PC-3 (cell line): Measurements from ENCODE around the gene SHISAL2A. TPM values are rescaled to one million over a fixed set of nuclear protein-coding genes. Genes with fewer than 3 reads are reported as not detected.

ENCODE experiments used
- ATAC-seq: fragments of 200-7000 bp; cut with Tn5 transposase; 2 replicates; pipeline ENCODE4 v1.9.1; 2020; ENCODE audit warnings: mild to moderate bottlenecking, moderate library complexity
- BruUV-seq: library from RNA; stranded (reverse); fragments of 400-500 nt; replicated peaks from 2 replicates; lab custom pipeline; 2021; lab: Mats Ljungman, UMichigan
- CTCF ChIA-PET: fragments of 300-600 bp; sonication (Branson Sonifier 250); formaldehyde crosslinking; loops from one replicate; lab custom pipeline; 2022; ENCODE audit warnings: antibody characterized with exemption; lab: Charles Lee
- POLR2A ChIA-PET: fragments of 300-600 bp; sonication (Branson Sonifier 250); formaldehyde crosslinking; loops from one replicate; lab custom pipeline; 2022; ENCODE audit warnings: antibody characterized with exemption; ENCODE audit not compliant: unreplicated experiment; lab: Charles Lee
- DNase-seq: peaks from one replicate; pipeline ENCODE4 v3.0.0-alpha.2; 2015
- H2AFZ ChIP-seq: fragments of 300-600 bp; sonication (generic); 2 replicates; pipeline ENCODE4 v1.6.0; 2016; ENCODE audit warnings: antibody characterized with exemption, low read length
- H3F3A ChIP-seq: fragments of 300-600 bp; sonication (generic); one replicate; pipeline ENCODE4 v1.6.0; 2017; ENCODE audit warnings: antibody characterized with exemption, low read length, control low read depth, mild to moderate bottlenecking; ENCODE audit not compliant: unreplicated experiment
- H3K27ac ChIP-seq: fragments of 300-600 bp; sonication (generic); 2 replicates; pipeline ENCODE4 v1.5.1; 2016; ENCODE audit warnings: mild to moderate bottlenecking, low read length
- H3K27me3 ChIP-seq: fragments of 300-600 bp; sonication (generic); 2 replicates; pipeline ENCODE4 v1.6.1; 2016; ENCODE audit warnings: low read length, mixed read lengths
- H3K36me3 ChIP-seq: fragments of 300-600 bp; sonication (generic); 2 replicates; pipeline ENCODE4 v1.6.1; 2016; ENCODE audit warnings: low read depth, mixed run types, low read length, mixed read lengths
- H3K4me1 ChIP-seq: fragments of 300-600 bp; sonication (generic); 2 replicates; pipeline ENCODE4 v1.5.1; 2016; ENCODE audit warnings: low read length; ENCODE audit not compliant: insufficient read depth
- H3K4me2 ChIP-seq: fragments of 300-600 bp; sonication (generic); 2 replicates; pipeline ENCODE4 v1.6.0; 2016; ENCODE audit warnings: low read length
- H3K4me3 ChIP-seq: fragments of 300-600 bp; sonication (generic); 2 replicates; pipeline ENCODE4 v1.5.1; 2016; ENCODE audit warnings: mild to moderate bottlenecking, low read length, mixed read lengths
- H3K79me2 ChIP-seq: fragments of 300-600 bp; sonication (generic); 2 replicates; pipeline ENCODE4 v1.6.1; 2017; ENCODE audit warnings: low read length, mixed read lengths
- H3K9ac ChIP-seq: fragments of 300-600 bp; sonication (generic); 2 replicates; pipeline ENCODE4 v1.6.0; 2016; ENCODE audit warnings: mild to moderate bottlenecking, low read length
- H3K9me2 ChIP-seq: fragments of 300-600 bp; sonication (generic); replicated peaks from 2 replicates; pipeline ENCODE4 v1.6.1; 2016; ENCODE audit warnings: mixed run types, low read length, mixed read lengths
- H3K9me3 ChIP-seq: fragments of 300-600 bp; sonication (generic); 2 replicates; pipeline ENCODE4 v1.6.1; 2016; ENCODE audit warnings: low read length, mixed read lengths
- H4K20me1 ChIP-seq: fragments of 300-600 bp; sonication (generic); 2 replicates; pipeline ENCODE4 v1.6.1; 2016; ENCODE audit warnings: low read length, mixed read lengths
- CTCF ChIP-seq: fragments of 300-600 bp; sonication (generic); conservative IDR thresholded peaks from 2 replicates; pipeline ENCODE4 v1.5.1; 2017; ENCODE audit warnings: antibody characterized with exemption, low read depth, mild to moderate bottlenecking, low read length
- EZH2 ChIP-seq: fragments of 300-600 bp; sonication (generic); IDR thresholded peaks from one replicate; pipeline ENCODE4 v1.6.1; 2017; ENCODE audit warnings: antibody characterized with exemption, mild to moderate bottlenecking, low read length; ENCODE audit not compliant: unreplicated experiment
- EZH2phosphoT487 ChIP-seq: fragments of 300-600 bp; sonication (generic); IDR thresholded peaks from 2 replicates; pipeline ENCODE4 v1.6.1; 2018; ENCODE audit warnings: mild to moderate bottlenecking, antibody characterized with exemption, low read length, borderline replicate concordance
- intact Hi-C: fragments of 100-400 bp; cut with micrococcal nuclease; formaldehyde crosslinking; loops from 2 replicates; pipeline ENCODE4 v1.9.0; 2023
- total RNA-seq: library from RNA; depleted of rRNA; stranded (reverse); fragments of >200 nt; gene quantifications from 2 replicates; pipeline ENCODE4 v1.2.3, GENCODE V29; 2014

Gene SHISAL2A
- total RNA-seq, 1 experiment from 2014 or later = not detected

- CTCF ChIA-PET = no interaction called here
- no TSS peak for BruUV-seq
- 0 out of 2 replicates have a peak overlapping the region, but pooled peaks have one; percentile 47 for H3K4me2 ChIP-seq
Observed at GRCh38 chr1:52658795-52659194, 25.8 kb downstream of the SHISAL2A start.

DNA sequence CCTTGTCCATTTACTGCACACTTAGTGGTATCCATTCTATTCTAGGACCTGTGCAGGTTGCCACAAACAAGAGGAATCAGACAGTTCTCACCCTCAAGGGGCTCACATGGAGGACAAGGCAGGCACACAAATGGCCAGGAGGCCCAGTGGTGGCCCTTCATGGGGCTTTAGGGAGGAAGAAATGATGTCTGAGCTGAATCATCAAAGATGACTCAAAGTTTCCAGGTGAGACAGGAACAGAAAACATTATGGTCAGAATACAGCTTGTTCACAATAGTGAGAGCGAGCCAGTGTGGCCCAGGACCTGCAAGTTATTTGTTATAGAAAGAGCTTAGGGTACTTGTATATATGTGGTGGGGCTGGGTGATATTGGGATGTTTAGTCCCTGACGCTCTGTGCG, 26.4 kb downstream of the SHISAL2A start:
- Histone ChIP-seq H3K9ac (no peak overlapping the region; the same call in 1 of the 2 replicates), H3K9me2 (no peaks in the 10 kb centered on the region), H3K27me3 (no peaks in the 10 kb centered on the region), H2AFZ (no peak overlapping the region), H3K79me2 (no peaks in the 10 kb centered on the region), H3K4me1 (peaks cover 28% of the 10 kb centered on the region), H3K9me3 (no peaks in the 10 kb centered on the region), H3K4me2 (peak overlapping the region; percentile 47), H3K27ac (peak overlapping the region; percentile 72), H3F3A (no peaks in the 10 kb centered on the region), H3K4me3 (no peak overlapping the region), H3K36me3 (no peaks in the 10 kb centered on the region), H4K20me1 (no peaks in the 10 kb centered on the region)
- POLR2A ChIA-PET = no interaction called here
- peak; percentile 25 for ATAC-seq
- TF ChIP-seq EZH2phosphoT487 = no peak
- no peak for TF ChIP-seq CTCF
- TF ChIP-seq EZH2 = no peak
- intact Hi-C loops = no loop called here
- CTCF ChIA-PET = no interaction called here
- DNase-seq = peak; percentile 86
- BruUV-seq = no TSS peak

More at GRCh38 chr1:52658795-52659194, 25.8 kb downstream of the SHISAL2A start:
- POLR2A ChIA-PET = no interaction called here
- no peaks in the 10 kb centered on the region for H3K27me3 ChIP-seq
- ATAC-seq (no peak), DNase-seq (peak; percentile 57)
- no peaks in the 10 kb centered on the region for H3K36me3 ChIP-seq
- H3K9ac ChIP-seq = no peak overlapping the region
- no peaks in the 10 kb centered on the region for H3K79me2 ChIP-seq
- no peaks in the 10 kb centered on the region for H3K9me3 ChIP-seq
- intact Hi-C loops = no loop called here
- no peak overlapping the region for H3K4me3 ChIP-seq
- H3K27ac ChIP-seq = peak overlapping the region; percentile 72
- H3K9me2 ChIP-seq = no peaks in the 10 kb centered on the region
- H4K20me1 ChIP-seq = no peaks in the 10 kb centered on the region
- H2AFZ ChIP-seq = no peak overlapping the region
- H3K4me1 ChIP-seq = peaks cover 28% of the 10 kb centered on the region
- TF ChIP-seq EZH2 (no peak), CTCF (no peak), EZH2phosphoT487 (no peak)
- no peaks in the 10 kb centered on the region for H3F3A ChIP-seq

- Histone ChIP-seq H2AFZ (no peak overlapping the region), H3K36me3 (no peaks in the 10 kb centered on the region), H3K27me3 (no peaks in the 10 kb centered on the region), H3K4me1 (peaks cover 28% of the 10 kb centered on the region), H3K9ac (no peak overlapping the region; the same call in 1 of the 2 replicates), H3K4me3 (no peak overlapping the region), H3K79me2 (no peaks in the 10 kb centered on the region), H3K9me2 (no peaks in the 10 kb centered on the region), H3K4me2 (peak overlapping the region; percentile 47), H3F3A (no peaks in the 10 kb centered on the region), H4K20me1 (no peaks in the 10 kb centered on the region), H3K27ac (peak overlapping the region; percentile 72), H3K9me3 (no peaks in the 10 kb centered on the region)
- no peak for ATAC-seq
- intact Hi-C loops = no loop called here
- DNase-seq = peak; percentile 20
- TF ChIP-seq CTCF (no peak), EZH2 (no peak), EZH2phosphoT487 (no peak)
- POLR2A ChIA-PET = no interaction called here
- CTCF ChIA-PET = interaction anchor here (0.5 kb wide), 1 partner anchor 28 kb away, joined by 12 read pairs; no protein-coding TSS in a partner anchor
- BruUV-seq = no TSS peak
Observed at GRCh38 chr1:52659851-52660596, 27.1 kb downstream of the SHISAL2A start.
